KMS-11 (cell line): ENCODE measurements around the gene FYN.

Experiments used
- H2AFZ ChIP-seq: fragments of 200-600 bp; sonication (generic); 2 replicates; pipeline ENCODE4 v1.6.1; 2016; ENCODE audit warnings: antibody characterized with exemption, mixed run types, low read depth
- H3K27ac ChIP-seq: fragments of 200-600 bp; sonication (generic); 2 replicates; pipeline ENCODE4 v1.6.1; 2016; ENCODE audit warnings: mild to moderate bottlenecking, mixed run types
- H3K27me3 ChIP-seq: fragments of 200-600 bp; sonication (generic); 2 replicates; pipeline ENCODE4 v1.6.1; 2017; ENCODE audit warnings: mild to moderate bottlenecking, low read depth, mixed run types, moderate library complexity; ENCODE audit not compliant: insufficient read depth
- H3K36me3 ChIP-seq: fragments of 200-600 bp; sonication (generic); 2 replicates; pipeline ENCODE4 v1.6.1; 2017; ENCODE audit warnings: mild to moderate bottlenecking, mixed run types; ENCODE audit not compliant: insufficient read depth
- H3K4me1 ChIP-seq: fragments of 200-600 bp; sonication (generic); 2 replicates; pipeline ENCODE4 v1.6.1; 2016; ENCODE audit warnings: mild to moderate bottlenecking, low read depth, mixed run types; ENCODE audit not compliant: poor library complexity, severe bottlenecking
- H3K4me2 ChIP-seq: fragments of 200-600 bp; sonication (generic); 2 replicates; pipeline ENCODE4 v1.7.0; 2016; ENCODE audit warnings: mild to moderate bottlenecking, mixed run types
- H3K4me3 ChIP-seq: fragments of 200-600 bp; sonication (generic); IDR thresholded peaks from 2 replicates; pipeline ENCODE4 v1.6.1; 2017; ENCODE audit warnings: low read depth, low read length, mixed read lengths; ENCODE audit not compliant: insufficient read depth
- H3K79me2 ChIP-seq: fragments of 200-600 bp; sonication (generic); 2 replicates; pipeline ENCODE4 v1.6.1; 2016; ENCODE audit warnings: low read depth, mixed run types; ENCODE audit not compliant: insufficient read depth
- H3K9ac ChIP-seq: fragments of 200-600 bp; sonication (generic); 2 replicates; pipeline ENCODE4 v1.6.1; 2016; ENCODE audit warnings: mild to moderate bottlenecking, mixed run types
- H4K20me1 ChIP-seq: fragments of 200-600 bp; sonication (generic); 2 replicates; pipeline ENCODE4 v1.6.1; 2016; ENCODE audit warnings: mild to moderate bottlenecking, mixed run types; ENCODE audit not compliant: insufficient read depth
- TF ChIP-seq, protein P1 (sequence below): fragments of 200-600 bp; sonication (generic); conservative IDR thresholded peaks from 2 replicates; pipeline ENCODE4 v1.6.1; 2017; ENCODE audit warnings: low read depth, mild to moderate bottlenecking, antibody characterized with exemption, low read length, moderate library complexity, mixed read lengths

The FYN gene

DNA sequence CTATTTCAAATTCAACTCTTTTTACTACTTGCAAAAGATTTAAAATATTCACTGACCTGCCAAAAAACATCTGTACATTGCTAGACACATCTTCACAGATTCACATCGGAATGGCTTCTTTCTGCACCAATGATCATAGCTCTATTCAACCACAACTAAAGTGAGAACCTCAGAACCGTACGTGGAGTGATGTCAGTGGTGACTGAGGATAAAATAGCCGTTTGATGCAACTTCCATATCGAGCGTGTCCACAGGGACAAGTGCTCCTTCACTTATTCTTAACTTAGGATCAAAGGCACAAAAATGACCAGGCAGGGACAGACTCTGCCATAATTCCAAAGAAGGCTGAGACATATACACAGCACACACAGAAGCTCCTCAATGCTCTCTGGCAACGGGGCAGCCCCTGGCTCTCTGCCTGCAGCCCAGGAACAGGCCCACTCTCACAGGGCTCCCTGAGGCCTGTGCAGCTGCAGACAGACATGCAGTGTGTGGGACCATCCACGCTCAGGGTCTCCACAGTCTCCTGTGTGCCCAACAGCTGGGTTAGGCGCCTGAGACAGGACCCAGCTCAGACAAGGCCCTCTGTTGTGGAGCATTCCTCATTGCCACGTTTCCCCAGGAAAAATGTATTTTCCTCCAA is 22.8 kb downstream of the FYN start:
- H3K27me3 ChIP-seq, result no peaks in the 10 kb centered on the region
- no peak overlapping the region for H3K4me3 ChIP-seq
- peaks cover 34% of the 10 kb centered on the region for H3K4me1 ChIP-seq
- H3K9ac ChIP-seq, result no peak overlapping the region
- H3K4me2 ChIP-seq, result no peak overlapping the region
- H2AFZ ChIP-seq, result no peak overlapping the region
- no peaks in the 10 kb centered on the region for H4K20me1 ChIP-seq
- H3K36me3 ChIP-seq, result no peaks in the 10 kb centered on the region
- peaks cover 12% of the 10 kb centered on the region; the same call in 1 of the 2 replicates for H3K79me2 ChIP-seq
- H3K27ac ChIP-seq, result no peak overlapping the region
- TF ChIP-seq, protein P1, sequence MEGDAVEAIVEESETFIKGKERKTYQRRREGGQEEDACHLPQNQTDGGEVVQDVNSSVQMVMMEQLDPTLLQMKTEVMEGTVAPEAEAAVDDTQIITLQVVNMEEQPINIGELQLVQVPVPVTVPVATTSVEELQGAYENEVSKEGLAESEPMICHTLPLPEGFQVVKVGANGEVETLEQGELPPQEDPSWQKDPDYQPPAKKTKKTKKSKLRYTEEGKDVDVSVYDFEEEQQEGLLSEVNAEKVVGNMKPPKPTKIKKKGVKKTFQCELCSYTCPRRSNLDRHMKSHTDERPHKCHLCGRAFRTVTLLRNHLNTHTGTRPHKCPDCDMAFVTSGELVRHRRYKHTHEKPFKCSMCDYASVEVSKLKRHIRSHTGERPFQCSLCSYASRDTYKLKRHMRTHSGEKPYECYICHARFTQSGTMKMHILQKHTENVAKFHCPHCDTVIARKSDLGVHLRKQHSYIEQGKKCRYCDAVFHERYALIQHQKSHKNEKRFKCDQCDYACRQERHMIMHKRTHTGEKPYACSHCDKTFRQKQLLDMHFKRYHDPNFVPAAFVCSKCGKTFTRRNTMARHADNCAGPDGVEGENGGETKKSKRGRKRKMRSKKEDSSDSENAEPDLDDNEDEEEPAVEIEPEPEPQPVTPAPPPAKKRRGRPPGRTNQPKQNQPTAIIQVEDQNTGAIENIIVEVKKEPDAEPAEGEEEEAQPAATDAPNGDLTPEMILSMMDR, result no peak

DNA sequence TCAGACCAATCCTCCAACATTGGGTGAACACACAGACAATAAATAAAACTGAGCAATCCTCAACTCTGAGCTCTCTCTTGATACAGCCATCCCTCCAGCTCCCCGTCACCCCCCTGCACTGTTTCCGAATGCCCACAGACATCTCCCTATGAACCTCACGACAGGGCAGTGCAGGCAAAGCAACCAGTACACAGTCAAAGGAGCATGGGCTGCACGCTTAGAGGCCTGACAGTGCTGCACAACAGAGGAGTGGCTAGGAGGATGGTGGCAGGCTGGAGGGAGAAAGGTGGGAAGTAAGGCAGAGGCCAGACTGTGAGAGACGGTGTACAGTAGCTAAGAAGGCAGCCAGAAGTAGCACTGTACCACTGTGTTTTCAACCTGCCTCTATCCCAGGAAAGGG is 24.0 kb downstream of the FYN start:
- Histone ChIP-seq H3K9ac (no peak overlapping the region), H3K36me3 (no peaks in the 10 kb centered on the region), H2AFZ (no peak overlapping the region), H3K27me3 (no peaks in the 10 kb centered on the region), H3K4me1 (peaks cover 39% of the 10 kb centered on the region), H3K4me3 (no peak overlapping the region), H4K20me1 (no peaks in the 10 kb centered on the region), H3K79me2 (peaks cover 12% of the 10 kb centered on the region; the same call in 1 of the 2 replicates), H3K27ac (no peak overlapping the region), H3K4me2 (no peak overlapping the region)
- TF ChIP-seq, protein P1, result no peak

DNA sequence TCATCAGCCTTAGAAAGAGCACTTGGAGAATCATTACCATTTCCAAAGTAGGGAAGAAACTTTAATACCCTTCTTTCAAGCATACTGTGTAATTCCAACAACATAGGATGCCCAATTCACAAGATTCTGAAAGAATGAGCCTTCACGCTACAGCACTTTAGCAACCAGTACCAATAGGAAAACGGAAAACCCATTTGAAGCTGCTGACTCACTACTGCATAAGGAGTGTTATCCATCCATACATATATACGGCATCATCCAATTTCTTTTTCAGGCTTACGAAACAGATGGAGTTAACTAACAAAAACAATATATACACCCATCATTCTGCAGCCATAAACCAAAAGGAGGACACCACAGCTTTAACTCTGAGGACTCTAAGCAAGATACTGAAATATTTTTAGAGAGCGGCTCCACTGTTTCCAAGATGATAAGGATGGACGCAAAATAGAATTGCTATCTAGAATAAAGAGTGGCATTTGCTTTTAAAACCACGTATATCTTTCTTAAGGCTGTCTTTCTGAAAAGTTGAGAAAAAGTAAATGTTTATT is 24.9 kb downstream of the FYN start:
- Histone ChIP-seq H3K27me3 (no peaks in the 10 kb centered on the region), H3K27ac (no peak overlapping the region), H3K36me3 (no peaks in the 10 kb centered on the region), H3K79me2 (peaks cover 12% of the 10 kb centered on the region; the same call in 1 of the 2 replicates), H4K20me1 (no peaks in the 10 kb centered on the region), H3K4me1 (peaks cover 48% of the 10 kb centered on the region), H3K4me3 (no peak overlapping the region), H3K4me2 (no peak overlapping the region), H3K9ac (no peak overlapping the region), H2AFZ (no peak overlapping the region)
- TF ChIP-seq, protein P1, result no peak

DNA sequence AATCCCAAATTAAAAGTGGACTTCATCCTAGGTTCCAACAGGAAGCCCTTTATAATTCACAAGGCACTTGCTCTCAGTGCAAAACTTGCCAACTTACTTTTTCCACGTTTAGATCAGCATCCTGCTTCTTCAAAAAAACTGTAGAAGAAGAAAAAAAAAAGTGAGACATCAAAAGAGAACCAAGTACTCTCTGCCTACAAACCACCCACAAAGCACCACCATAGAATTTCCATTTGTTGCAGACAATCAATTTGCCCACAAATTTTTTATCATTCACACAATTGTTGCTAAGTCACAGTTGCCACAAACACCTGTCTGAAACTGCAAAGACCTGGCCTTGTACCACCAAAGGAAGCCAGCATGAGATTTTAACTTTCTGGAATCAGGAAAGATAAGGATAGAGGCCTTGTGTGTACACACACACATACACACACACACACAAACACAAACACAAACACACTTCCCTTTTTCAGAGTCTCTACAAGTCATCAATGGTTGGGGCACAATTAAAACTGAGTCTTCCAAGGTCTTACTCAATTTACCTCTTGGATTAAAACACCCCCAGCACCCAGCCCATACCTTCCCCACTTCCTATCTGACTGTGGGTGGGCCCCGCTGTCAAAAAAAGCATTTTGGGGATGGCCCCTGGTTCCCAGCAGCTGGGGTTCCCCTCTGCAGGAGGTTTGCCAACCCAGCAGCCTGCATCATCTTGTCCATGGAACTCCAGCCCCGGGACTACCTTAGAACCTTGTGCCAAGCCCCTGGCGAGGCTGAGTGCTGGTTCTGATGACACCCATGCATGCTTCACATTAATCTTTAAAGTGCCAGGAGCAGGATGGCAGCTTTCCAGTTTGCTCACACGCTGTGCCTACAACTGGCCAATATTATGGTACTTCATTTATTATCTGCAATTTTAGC is 26.5 kb downstream of the FYN start:
- TF ChIP-seq, protein P1, result no peak
- Histone ChIP-seq H3K27ac (peak overlapping the region; percentile 95), H3K4me3 (no peak overlapping the region), H3K36me3 (no peaks in the 10 kb centered on the region), H4K20me1 (no peaks in the 10 kb centered on the region), H3K79me2 (peaks cover 12% of the 10 kb centered on the region; the same call in 1 of the 2 replicates), H3K4me2 (peak overlapping the region; percentile 81; the same call in 1 of the 2 replicates), H2AFZ (no peak overlapping the region), H3K27me3 (no peaks in the 10 kb centered on the region), H3K4me1 (peaks cover 63% of the 10 kb centered on the region), H3K9ac (no peak overlapping the region)
